ENCODE measurements around the gene ERC2. TPM values are rescaled to one million over a fixed set of nuclear protein-coding genes. Genes with fewer than 3 reads are reported as not detected.
A peak's percentile ranks its signal among the peaks of the same experiment; 100 is the strongest.

The ERC2 gene
- polyA plus RNA-seq, 3 donors: not detected

- no peak for TF ChIP-seq CTCF (IDR thresholded peaks at IDR 0.05)
- H3K9ac ChIP-seq (ENCODE audit: insufficient read depth, low read length, poor library complexity, severe bottlenecking): no peak overlapping the region
- H3K27ac ChIP-seq (ENCODE audit: low read depth in 1 of 2, low read length in 2 of 2): no peak overlapping the region
- H3K9me3 ChIP-seq (replicated peaks in 1 of 2; ENCODE audit: control insufficient read depth in 1 of 2, insufficient read depth in 1 of 2, low read length in 2 of 2): peaks cover 0 to 49% of the 10 kb centered on the region in 2 donors
- Mint-ChIP-seq H3K4me1 (peaks cover 27% of the 10 kb centered on the region), H3K27me3 (ENCODE audit: low read depth in 3 of 3) (peaks cover 92 to 97% (median 94%) of the 10 kb centered on the region in 3 donors), H3K36me3 (peaks cover 2 to 7% of the 10 kb centered on the region in 2 donors), H3K9me3 (peaks cover 0 to 21% (median 10%) of the 10 kb centered on the region in 7 donors), H3K4me3 (peak overlapping the region in 1 of 2 donors; percentile 79), H3K27ac (no peak overlapping the region)
- no peaks in the 10 kb centered on the region for H3K36me3 ChIP-seq (replicated peaks in 1 of 2; ENCODE audit: control insufficient read depth in 1 of 2, insufficient read depth in 2 of 2, low read length in 2 of 2)
- H3K4me1 ChIP-seq (ENCODE audit: control insufficient read depth in 1 of 2, insufficient read depth in 2 of 2, low read length in 2 of 2): peaks cover 12 to 14% of the 10 kb centered on the region in 2 donors
- no peak overlapping the region for H3K4me2 ChIP-seq (replicated peaks; ENCODE audit: extremely low read depth, low read length, poor library complexity, severe bottlenecking)
- intact Hi-C loops (cut with micrococcal nuclease): loop anchor here in 1 of 2 donors (10.0 kb wide), 1 partner anchor 261 kb away; no protein-coding TSS in a partner anchor
- no peak for DNase-seq
- H3K79me2 ChIP-seq (ENCODE audit: insufficient read depth, low read length): no peaks in the 10 kb centered on the region
- H3K27me3 ChIP-seq (ENCODE audit: control insufficient read depth in 2 of 2, insufficient read depth in 2 of 2, low read length in 2 of 2): peaks cover 83 to 98% of the 10 kb centered on the region in 2 donors
- 13% methylated on average over 20 of the region's 20 CpGs for WGBS (ENCODE audit: insufficient coverage)
- H4K20me1 ChIP-seq (ENCODE audit: insufficient read depth, low read length): no peaks in the 10 kb centered on the region
- no peak overlapping the region for H3K4me3 ChIP-seq (replicated peaks in 1 of 3; ENCODE audit: low read depth in 2 of 3, low read length in 3 of 3)
- no peak overlapping the region for H2AFZ ChIP-seq (ENCODE audit: insufficient read depth, low read depth, low read length, poor library complexity, severe bottlenecking)
These were observed 984.0 kb downstream of the ERC2 start for GRCh38 chr3:55484191-55484689.

GRCh38 chr3:55483196-55484095 lies 984.8 kb downstream of the ERC2 start:
- Histone ChIP-seq H3K27me3 (ENCODE audit: control insufficient read depth in 2 of 2, insufficient read depth in 2 of 2, low read length in 2 of 2) (peaks cover 83 to 95% of the 10 kb centered on the region in 2 donors), H2AFZ (ENCODE audit: insufficient read depth, low read depth, low read length, poor library complexity, severe bottlenecking) (no peak overlapping the region), H3K79me2 (ENCODE audit: insufficient read depth, low read length) (no peaks in the 10 kb centered on the region), H3K27ac (ENCODE audit: low read depth in 1 of 2, low read length in 2 of 2) (no peak overlapping the region), H3K4me3 (replicated peaks in 1 of 3; ENCODE audit: low read depth in 2 of 3, low read length in 3 of 3) (no peak overlapping the region), H3K36me3 (replicated peaks in 1 of 2; ENCODE audit: control insufficient read depth in 1 of 2, insufficient read depth in 2 of 2, low read length in 2 of 2) (no peaks in the 10 kb centered on the region), H3K4me2 (replicated peaks; ENCODE audit: extremely low read depth, low read length, poor library complexity, severe bottlenecking) (no peak overlapping the region), H4K20me1 (ENCODE audit: insufficient read depth, low read length) (no peaks in the 10 kb centered on the region), H3K9ac (ENCODE audit: insufficient read depth, low read length, poor library complexity, severe bottlenecking) (no peak overlapping the region), H3K4me1 (ENCODE audit: control insufficient read depth in 1 of 2, insufficient read depth in 2 of 2, low read length in 2 of 2) (peaks cover 8 to 10% of the 10 kb centered on the region in 2 donors), H3K9me3 (replicated peaks in 1 of 2; ENCODE audit: control insufficient read depth in 1 of 2, insufficient read depth in 1 of 2, low read length in 2 of 2) (peaks cover 0 to 41% of the 10 kb centered on the region in 2 donors)
- Mint-ChIP-seq H3K27ac (no peak overlapping the region), H3K36me3 (peaks cover 2 to 7% of the 10 kb centered on the region in 2 donors), H3K9me3 (peaks cover 0 to 21% (median 10%) of the 10 kb centered on the region in 7 donors), H3K4me1 (peaks cover 21% of the 10 kb centered on the region), H3K27me3 (ENCODE audit: low read depth in 3 of 3) (peaks cover 86 to 93% (median 87%) of the 10 kb centered on the region in 3 donors), H3K4me3 (peak overlapping the region in 1 of 2 donors; percentile 79)
- intact Hi-C loops (cut with micrococcal nuclease): loop anchor here in 1 of 2 donors (10.0 kb wide), 1 partner anchor 261 kb away; no protein-coding TSS in a partner anchor
- no peak for DNase-seq
- 11% methylated on average over 13 of the region's 40 CpGs for WGBS (ENCODE audit: insufficient coverage)
- no peak for TF ChIP-seq CTCF (IDR thresholded peaks at IDR 0.05)

All from CD14-positive monocyte (primary cell).